ENCODE data around the gene TRIM9. TPM values are rescaled to one million over a fixed set of nuclear protein-coding genes. Genes with fewer than 3 reads are reported as not detected.

The TRIM9 gene
- total and polyA plus RNA-seq, 9 donors = 0.36 to 8.7 (median 1.7) TPM

DNA sequence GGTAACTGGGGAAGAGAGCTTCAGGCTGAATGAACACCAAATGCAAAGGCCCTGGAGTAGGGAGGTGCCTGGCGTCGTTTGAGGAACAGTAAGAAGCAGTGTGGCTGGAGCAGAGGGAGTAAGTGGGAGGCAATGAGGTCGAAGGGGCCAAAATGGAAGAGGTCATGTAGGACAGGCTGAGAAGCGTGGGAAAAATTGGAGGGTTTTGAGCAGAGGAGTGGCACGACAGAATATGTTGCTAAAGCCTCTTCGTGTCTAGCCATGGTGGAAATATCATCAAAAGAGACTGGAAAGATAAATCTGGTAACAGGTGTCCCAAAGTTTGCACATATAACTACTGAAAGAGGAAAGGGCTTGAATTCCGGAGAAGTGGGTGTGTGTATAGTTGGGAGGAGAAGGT lies 1.9 kb downstream of the TRIM9 start:
- TF ChIP-seq EP300 (IDR thresholded peaks at IDR 0.05) = no peak
- no peak for TF ChIP-seq POLR2A (IDR thresholded peaks at IDR 0.05)
- TF ChIP-seq, protein P1, sequence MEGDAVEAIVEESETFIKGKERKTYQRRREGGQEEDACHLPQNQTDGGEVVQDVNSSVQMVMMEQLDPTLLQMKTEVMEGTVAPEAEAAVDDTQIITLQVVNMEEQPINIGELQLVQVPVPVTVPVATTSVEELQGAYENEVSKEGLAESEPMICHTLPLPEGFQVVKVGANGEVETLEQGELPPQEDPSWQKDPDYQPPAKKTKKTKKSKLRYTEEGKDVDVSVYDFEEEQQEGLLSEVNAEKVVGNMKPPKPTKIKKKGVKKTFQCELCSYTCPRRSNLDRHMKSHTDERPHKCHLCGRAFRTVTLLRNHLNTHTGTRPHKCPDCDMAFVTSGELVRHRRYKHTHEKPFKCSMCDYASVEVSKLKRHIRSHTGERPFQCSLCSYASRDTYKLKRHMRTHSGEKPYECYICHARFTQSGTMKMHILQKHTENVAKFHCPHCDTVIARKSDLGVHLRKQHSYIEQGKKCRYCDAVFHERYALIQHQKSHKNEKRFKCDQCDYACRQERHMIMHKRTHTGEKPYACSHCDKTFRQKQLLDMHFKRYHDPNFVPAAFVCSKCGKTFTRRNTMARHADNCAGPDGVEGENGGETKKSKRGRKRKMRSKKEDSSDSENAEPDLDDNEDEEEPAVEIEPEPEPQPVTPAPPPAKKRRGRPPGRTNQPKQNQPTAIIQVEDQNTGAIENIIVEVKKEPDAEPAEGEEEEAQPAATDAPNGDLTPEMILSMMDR (IDR thresholded peaks at IDR 0.05) = no peak
- Histone ChIP-seq H3K27me3 (no peaks in the 10 kb centered on the region), H3K36me3 (no peaks in the 10 kb centered on the region), H3K4me3 (no peak overlapping the region), H3K9me3 (no peaks in the 10 kb centered on the region), H3K27ac (no peak overlapping the region), H3K4me1 (ENCODE audit: insufficient read depth) (peaks cover 7% of the 10 kb centered on the region)
- no peak for DNase-seq
- WGBS, 3 donors = 71 to 78% (median 77%) methylated on average over 7 of the region's 7 CpGs
- intact Hi-C loops (cut with DNase I) = no loop called here

DNA sequence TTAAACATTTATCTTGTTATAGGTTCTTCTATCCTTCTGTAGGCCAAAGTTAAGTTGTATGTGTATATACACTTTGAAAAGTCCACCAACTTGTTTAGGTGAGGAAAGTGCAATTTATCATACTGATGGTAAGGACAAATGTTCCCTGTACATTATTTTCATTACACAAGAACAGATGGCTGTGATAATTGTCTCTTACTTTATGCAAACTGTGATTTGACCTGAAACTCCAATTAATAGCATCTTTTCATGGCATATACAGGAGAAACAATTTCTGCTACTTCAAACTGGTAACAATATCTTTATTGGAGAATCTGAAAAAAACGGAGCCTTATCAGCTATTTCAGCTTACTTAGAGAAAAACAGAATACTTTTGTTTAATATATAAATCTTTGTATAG lies 5.6 kb downstream of the TRIM9 start:
- intact Hi-C loops (cut with DNase I) = no loop called here
- no peak overlapping the region for H3K4me3 ChIP-seq
- no peaks in the 10 kb centered on the region for H3K27me3 ChIP-seq
- H3K9me3 ChIP-seq = no peaks in the 10 kb centered on the region
- TF ChIP-seq, protein P1 (IDR thresholded peaks at IDR 0.05) = no peak
- no peak for TF ChIP-seq EP300 (IDR thresholded peaks at IDR 0.05)
- TF ChIP-seq POLR2A (IDR thresholded peaks at IDR 0.05) = no peak
- H3K27ac ChIP-seq = no peak overlapping the region
- DNase-seq = no peak
- H3K36me3 ChIP-seq = no peaks in the 10 kb centered on the region
- 67 to 81% (median 70%) methylated on average over 1 of the region's 1 CpG for WGBS, 3 donors
- peaks cover 6% of the 10 kb centered on the region for H3K4me1 ChIP-seq (ENCODE audit: insufficient read depth)

DNA sequence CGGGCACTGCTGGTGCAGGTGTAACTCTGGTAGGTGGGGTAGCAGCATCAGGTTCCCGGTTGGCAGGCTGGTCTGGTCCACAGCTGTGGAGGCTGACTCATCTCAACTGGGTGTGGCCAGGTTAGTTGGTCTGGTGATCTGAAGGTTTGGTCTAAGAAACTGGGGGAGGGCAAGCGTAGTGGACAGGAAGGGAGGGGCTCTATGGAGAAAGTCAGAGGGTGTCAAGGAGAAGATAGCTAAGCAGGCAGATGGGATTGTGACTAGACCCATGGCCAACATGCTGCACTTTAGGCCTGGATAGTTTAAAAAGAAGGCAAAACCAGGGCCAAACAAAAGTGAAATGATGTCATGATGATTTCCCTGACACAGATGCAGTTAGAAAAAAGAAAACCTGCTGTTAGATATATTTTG lies 7.9 kb downstream of the TRIM9 start:
- no peak for DNase-seq
- intact Hi-C loops (cut with DNase I) = no loop called here

DNA sequence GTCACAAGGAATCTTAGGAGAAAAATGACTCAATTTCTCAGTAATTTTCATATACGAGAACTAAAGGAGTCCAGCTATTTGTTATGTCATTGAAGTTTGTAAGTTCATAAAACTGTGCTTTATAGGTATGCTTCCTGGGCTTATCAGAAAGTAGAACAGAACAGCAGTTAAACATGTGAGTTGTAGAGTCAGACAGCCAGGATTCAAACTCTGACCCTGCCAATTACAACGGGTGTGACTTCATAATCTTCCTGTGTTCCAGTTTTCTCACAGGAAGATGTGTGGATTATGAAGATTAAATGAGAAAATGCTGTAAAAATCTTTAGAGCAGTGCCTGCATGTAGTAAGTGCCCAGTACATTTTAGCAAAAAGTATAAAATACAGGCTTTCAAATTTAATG lies 8.9 kb downstream of the TRIM9 start:
- 48 to 64% (median 51%) methylated on average over 2 of the region's 2 CpGs for WGBS, 3 donors
- H3K9me3 ChIP-seq = no peaks in the 10 kb centered on the region
- no peak overlapping the region for H3K4me3 ChIP-seq
- no peak for DNase-seq
- intact Hi-C loops (cut with DNase I) = no loop called here
- no peaks in the 10 kb centered on the region for H3K4me1 ChIP-seq (ENCODE audit: insufficient read depth)
- no peaks in the 10 kb centered on the region for H3K27me3 ChIP-seq
- no peaks in the 10 kb centered on the region for H3K36me3 ChIP-seq
- no peak for TF ChIP-seq POLR2A (IDR thresholded peaks at IDR 0.05)
- TF ChIP-seq, protein P1 (IDR thresholded peaks at IDR 0.05) = no peak
- TF ChIP-seq EP300 (IDR thresholded peaks at IDR 0.05) = no peak
- H3K27ac ChIP-seq = no peak overlapping the region

More for the DNA sequence above, 7.9 kb downstream of the TRIM9 start:
- Histone ChIP-seq H3K9me3 (no peaks in the 10 kb centered on the region), H3K4me3 (no peak overlapping the region), H3K4me1 (ENCODE audit: insufficient read depth) (no peaks in the 10 kb centered on the region), H3K27ac (no peak overlapping the region), H3K27me3 (no peaks in the 10 kb centered on the region), H3K36me3 (no peaks in the 10 kb centered on the region)
- no peak for TF ChIP-seq POLR2A (IDR thresholded peaks at IDR 0.05)
- no peak for TF ChIP-seq EP300 (IDR thresholded peaks at IDR 0.05)
- TF ChIP-seq, protein P1 (IDR thresholded peaks at IDR 0.05) = no peak
- WGBS, 3 donors = 80 to 93% (median 85%) methylated on average over 3 of the region's 3 CpGs

Data from ovary (tissue), 9 donors.